Measurements from ENCODE around the gene STAP1. TPM values are rescaled to one million over a fixed set of nuclear protein-coding genes. Genes with fewer than 3 reads are reported as not detected.

The STAP1 gene
- total and polyA plus RNA-seq, 8 donors = 0.10 to 0.50 (median 0.24) TPM; not detected in 1

DNA sequence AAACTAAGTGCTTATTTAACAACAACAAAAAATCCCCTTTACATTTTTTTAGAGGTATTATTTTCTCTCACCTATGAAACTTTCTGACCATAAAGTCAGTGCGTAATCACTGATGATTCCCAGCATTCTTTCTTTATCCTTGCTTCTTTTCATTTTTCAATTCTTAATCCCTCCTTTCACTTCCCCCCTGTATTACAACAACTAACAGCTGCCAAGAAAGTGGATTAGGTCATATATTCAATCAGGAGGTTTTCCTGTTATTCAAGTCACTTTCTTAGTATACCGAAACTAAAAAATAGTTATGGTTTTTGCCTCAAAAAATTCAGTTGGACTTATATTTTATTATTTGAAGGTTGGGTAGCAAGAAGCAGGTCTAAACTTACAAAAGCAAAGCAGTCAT lies 2.1 kb upstream of the STAP1 start:
- no peak for ATAC-seq
- Histone ChIP-seq H3K27me3 (no peaks in the 10 kb centered on the region), H3K36me3 (no peaks in the 10 kb centered on the region), H3K4me3 (no peak overlapping the region), H3K4me1 (no peaks in the 10 kb centered on the region), H3K9me3 (no peaks in the 10 kb centered on the region), H3K27ac (no peak overlapping the region)
- TF ChIP-seq, protein P1, sequence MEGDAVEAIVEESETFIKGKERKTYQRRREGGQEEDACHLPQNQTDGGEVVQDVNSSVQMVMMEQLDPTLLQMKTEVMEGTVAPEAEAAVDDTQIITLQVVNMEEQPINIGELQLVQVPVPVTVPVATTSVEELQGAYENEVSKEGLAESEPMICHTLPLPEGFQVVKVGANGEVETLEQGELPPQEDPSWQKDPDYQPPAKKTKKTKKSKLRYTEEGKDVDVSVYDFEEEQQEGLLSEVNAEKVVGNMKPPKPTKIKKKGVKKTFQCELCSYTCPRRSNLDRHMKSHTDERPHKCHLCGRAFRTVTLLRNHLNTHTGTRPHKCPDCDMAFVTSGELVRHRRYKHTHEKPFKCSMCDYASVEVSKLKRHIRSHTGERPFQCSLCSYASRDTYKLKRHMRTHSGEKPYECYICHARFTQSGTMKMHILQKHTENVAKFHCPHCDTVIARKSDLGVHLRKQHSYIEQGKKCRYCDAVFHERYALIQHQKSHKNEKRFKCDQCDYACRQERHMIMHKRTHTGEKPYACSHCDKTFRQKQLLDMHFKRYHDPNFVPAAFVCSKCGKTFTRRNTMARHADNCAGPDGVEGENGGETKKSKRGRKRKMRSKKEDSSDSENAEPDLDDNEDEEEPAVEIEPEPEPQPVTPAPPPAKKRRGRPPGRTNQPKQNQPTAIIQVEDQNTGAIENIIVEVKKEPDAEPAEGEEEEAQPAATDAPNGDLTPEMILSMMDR (IDR thresholded peaks at IDR 0.05) = no peak
- intact Hi-C loops (cut with DNase I) = no loop called here
- DNase-seq = no peak

DNA sequence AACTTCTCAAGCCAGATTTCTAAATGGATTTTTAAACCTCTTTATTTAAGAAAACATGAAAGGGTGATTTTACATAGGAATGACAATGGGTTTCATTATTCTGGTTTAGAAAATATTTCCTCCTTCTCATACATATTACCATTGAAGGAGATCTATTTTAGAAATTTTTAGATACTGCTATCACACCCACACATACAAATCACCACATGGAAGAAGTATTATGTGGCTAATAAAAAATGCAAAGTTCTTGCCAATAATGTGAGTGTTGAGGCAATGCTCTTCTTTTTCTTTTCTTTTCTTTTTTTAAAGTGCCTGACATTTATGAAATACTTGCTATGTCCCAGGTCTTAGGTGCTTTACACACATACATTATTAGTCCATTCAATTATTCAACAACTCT lies 6.8 kb downstream of the STAP1 start:
- Histone ChIP-seq H3K27ac (no peak overlapping the region), H3K36me3 (no peaks in the 10 kb centered on the region), H3K4me1 (no peaks in the 10 kb centered on the region), H3K4me3 (no peak overlapping the region), H3K9me3 (no peaks in the 10 kb centered on the region), H3K27me3 (no peaks in the 10 kb centered on the region)
- no peak for ATAC-seq
- intact Hi-C loops (cut with DNase I) = no loop called here
- TF ChIP-seq, protein P1 (IDR thresholded peaks at IDR 0.05) = no peak
- DNase-seq = no peak

DNA sequence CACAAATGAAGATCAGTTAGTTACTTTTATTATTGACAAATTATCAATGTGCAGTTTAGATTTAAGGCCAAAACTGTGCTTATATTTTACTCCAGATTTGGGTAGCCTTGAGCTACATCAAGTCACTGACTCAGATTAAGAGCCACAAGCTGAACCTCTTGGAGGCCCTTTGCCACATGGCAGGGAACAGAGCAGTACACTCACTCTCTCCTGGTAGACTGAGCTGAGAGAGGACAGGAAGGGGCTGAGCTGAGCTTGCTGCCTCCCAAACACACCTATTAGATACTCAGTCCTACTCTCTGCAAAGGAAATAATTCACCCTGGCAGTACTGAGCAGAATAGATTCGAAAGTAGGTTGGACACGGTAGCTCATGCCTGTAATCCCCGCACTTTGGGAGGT lies 7.8 kb downstream of the STAP1 start:
- Histone ChIP-seq H3K4me1 (no peaks in the 10 kb centered on the region), H3K36me3 (no peaks in the 10 kb centered on the region), H3K9me3 (no peaks in the 10 kb centered on the region), H3K27me3 (no peaks in the 10 kb centered on the region), H3K27ac (no peak overlapping the region), H3K4me3 (no peak overlapping the region)
- ATAC-seq (no peak), DNase-seq (no peak)
- intact Hi-C loops (cut with DNase I) = no loop called here
- TF ChIP-seq, protein P1 (IDR thresholded peaks at IDR 0.05) = no peak

DNA sequence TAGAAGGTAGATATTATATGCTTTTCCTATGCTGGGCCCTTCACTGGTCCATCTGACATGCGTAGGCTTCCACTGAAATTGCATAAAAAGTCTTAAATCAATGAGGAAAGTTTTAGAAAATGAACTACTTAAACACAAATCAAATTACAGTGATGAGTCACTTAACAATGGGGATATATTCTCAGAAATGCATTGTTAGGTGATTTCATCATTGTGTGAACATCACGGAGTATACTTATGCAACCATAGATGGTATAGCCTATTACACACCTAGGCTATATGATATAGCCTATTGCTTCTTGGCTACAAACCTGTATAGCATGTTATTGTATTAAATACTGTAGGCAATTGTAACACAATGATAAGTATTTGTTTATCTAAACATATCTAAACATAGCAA lies 10.3 kb downstream of the STAP1 start:
- Histone ChIP-seq H3K27me3 (no peaks in the 10 kb centered on the region), H3K9me3 (no peaks in the 10 kb centered on the region), H3K4me1 (no peaks in the 10 kb centered on the region), H3K4me3 (no peak overlapping the region), H3K27ac (no peak overlapping the region), H3K36me3 (no peaks in the 10 kb centered on the region)
- TF ChIP-seq, protein P1 (IDR thresholded peaks at IDR 0.05) = no peak
- ATAC-seq = no peak
- no peak for DNase-seq
- intact Hi-C loops (cut with DNase I) = no loop called here

DNA sequence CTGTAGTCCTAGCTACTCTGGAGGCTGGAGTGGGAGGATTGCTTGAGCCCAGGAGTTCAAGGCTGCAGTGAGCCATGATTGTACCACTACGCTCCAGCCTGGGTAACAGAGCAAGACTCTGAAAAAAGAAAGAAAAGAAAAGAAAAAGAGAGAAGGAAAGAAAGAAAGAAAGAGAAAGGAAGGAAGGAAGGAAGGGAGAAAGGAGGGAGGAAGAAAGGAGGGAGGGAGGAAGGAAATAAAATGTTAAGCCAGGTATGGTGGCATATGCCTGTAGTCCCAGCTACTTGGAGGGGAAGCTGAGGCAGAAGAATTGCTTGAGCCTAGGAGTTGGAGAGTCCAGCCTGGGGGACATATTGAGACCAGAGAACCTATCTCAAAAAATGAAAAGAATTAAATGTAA lies 12.0 kb downstream of the STAP1 start:
- H3K9me3 ChIP-seq = no peaks in the 10 kb centered on the region
- no peaks in the 10 kb centered on the region for H3K4me1 ChIP-seq
- no peak overlapping the region for H3K4me3 ChIP-seq
- ATAC-seq = no peak
- H3K27me3 ChIP-seq = no peaks in the 10 kb centered on the region
- intact Hi-C loops (cut with DNase I) = no loop called here
- H3K27ac ChIP-seq = no peak overlapping the region
- DNase-seq = no peak
- no peaks in the 10 kb centered on the region for H3K36me3 ChIP-seq
- TF ChIP-seq, protein P1 (IDR thresholded peaks at IDR 0.05) = no peak
